HCT116 (cell line): ENCODE data around the gene DNAJC5G.

Experiments used
- EZH2phosphoT487 ChIP-seq: fragments of 200-600 bp; IDR thresholded peaks from 2 replicates; pipeline ENCODE4 v1.6.1; 2018; ENCODE audit warnings: antibody characterized with exemption, borderline replicate concordance
- POLR2A ChIP-seq: IDR thresholded peaks from 2 replicates; pipeline ENCODE4 v1.7.0; 2011; ENCODE audit warnings: borderline replicate concordance; ENCODE audit not compliant: insufficient read depth, insufficient read length; ENCODE audit errors: extremely low read depth
- POLR2AphosphoS5 ChIP-seq: IDR thresholded peaks from 2 replicates; pipeline ENCODE4 v1.6.1; 2011; ENCODE audit warnings: mild to moderate bottlenecking, low read depth, low read length, moderate library complexity
- RAD21 ChIP-seq: IDR thresholded peaks from 2 replicates; pipeline ENCODE4 v1.6.1; 2012; ENCODE audit warnings: low read depth, mild to moderate bottlenecking
- REST ChIP-seq: IDR thresholded peaks from 2 replicates; pipeline ENCODE4 v1.6.1; 2012; ENCODE audit warnings: low read depth
- TCF7L2 ChIP-seq: IDR thresholded peaks from 2 replicates; pipeline ENCODE4 v1.7.0; 2011; ENCODE audit warnings: borderline replicate concordance, inconsistent platforms; ENCODE audit not compliant: insufficient read depth, insufficient read length; ENCODE audit errors: extremely low read depth
- ZNF274 ChIP-seq: fragments of 200-500 bp; sonication (Bioruptor generic); IDR thresholded peaks from 2 replicates; pipeline ENCODE4 v1.6.1; 2014; ENCODE audit warnings: mild to moderate bottlenecking, low read depth, low read length, inconsistent platforms
- TF ChIP-seq, protein P1 (sequence below), 3 experiments: fragments of 200-600 bp in 1 of 3; sonication (generic) in 1 of 3; IDR thresholded peaks in 2 of 3; conservative IDR thresholded peaks in 1 of 3; 2 replicates each; pipeline ENCODE4 v1.5.1; 2012 to 2017; ENCODE audit warnings: low read depth in 2 of 3, low read length in 2 of 3, antibody characterized with exemption in 1 of 3, borderline replicate concordance in 1 of 3, control low read depth in 1 of 3, mild to moderate bottlenecking in 1 of 3, mixed read lengths in 1 of 3, mixed run types in 1 of 3, moderate library complexity in 1 of 3; ENCODE audit not compliant: insufficient read depth in 1 of 3

GRCh38 chr2:27227501-27227900 lies 47.7 kb upstream of the DNAJC5G start:
- TF ChIP-seq, protein P1, sequence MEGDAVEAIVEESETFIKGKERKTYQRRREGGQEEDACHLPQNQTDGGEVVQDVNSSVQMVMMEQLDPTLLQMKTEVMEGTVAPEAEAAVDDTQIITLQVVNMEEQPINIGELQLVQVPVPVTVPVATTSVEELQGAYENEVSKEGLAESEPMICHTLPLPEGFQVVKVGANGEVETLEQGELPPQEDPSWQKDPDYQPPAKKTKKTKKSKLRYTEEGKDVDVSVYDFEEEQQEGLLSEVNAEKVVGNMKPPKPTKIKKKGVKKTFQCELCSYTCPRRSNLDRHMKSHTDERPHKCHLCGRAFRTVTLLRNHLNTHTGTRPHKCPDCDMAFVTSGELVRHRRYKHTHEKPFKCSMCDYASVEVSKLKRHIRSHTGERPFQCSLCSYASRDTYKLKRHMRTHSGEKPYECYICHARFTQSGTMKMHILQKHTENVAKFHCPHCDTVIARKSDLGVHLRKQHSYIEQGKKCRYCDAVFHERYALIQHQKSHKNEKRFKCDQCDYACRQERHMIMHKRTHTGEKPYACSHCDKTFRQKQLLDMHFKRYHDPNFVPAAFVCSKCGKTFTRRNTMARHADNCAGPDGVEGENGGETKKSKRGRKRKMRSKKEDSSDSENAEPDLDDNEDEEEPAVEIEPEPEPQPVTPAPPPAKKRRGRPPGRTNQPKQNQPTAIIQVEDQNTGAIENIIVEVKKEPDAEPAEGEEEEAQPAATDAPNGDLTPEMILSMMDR (IDR thresholded peaks at IDR 0.05 in 2 of 3, conservative IDR thresholded peaks at IDR 0.05 in 1 of 3; ENCODE audit: borderline replicate concordance in 1 of 3, insufficient read depth in 1 of 3, low read depth in 2 of 3, low read length in 2 of 3), result no peak
- TF ChIP-seq POLR2AphosphoS5, result no peak
- TF ChIP-seq ZNF274, result no peak
- no peak for TF ChIP-seq EZH2phosphoT487
- no peak for TF ChIP-seq POLR2A
- no peak for TF ChIP-seq REST
- TF ChIP-seq TCF7L2, result no peak
- no peak for TF ChIP-seq RAD21
